WTC11 (cell line): Measurements from ENCODE around the gene BMP6. TPM values are rescaled to one million over a fixed set of nuclear protein-coding genes. Genes with fewer than 3 reads are reported as not detected.

Experiments used
- ATAC-seq: fragments of 200-7000 bp; cut with Tn5 transposase; 2 replicates; pipeline ENCODE4 v1.10.0; 2021; ENCODE audit warnings: mild to moderate bottlenecking, moderate library complexity
- CTCF ChIA-PET: fragments of 300-600 bp; sonication (Branson Sonifier 250); formaldehyde crosslinking; loops from one replicate; lab custom pipeline; 2021; ENCODE audit warnings: antibody characterized with exemption; lab: Charles Lee
- POLR2A ChIA-PET: fragments of 350-600 bp; sonication (Branson Sonifier 250); formaldehyde crosslinking; loops from one replicate; lab custom pipeline; 2021; ENCODE audit warnings: antibody characterized with exemption; lab: Charles Lee
- DNase-seq: peaks from one replicate; pipeline ENCODE4 v3.0.0; 2021; ENCODE audit warnings: low spot score
- H3K27ac Mint-ChIP-seq: 2 replicates; pipeline ENCODE4 v1.8.0; 2021; ENCODE audit warnings: mixed read lengths
- H3K27me3 Mint-ChIP-seq: 2 replicates; pipeline ENCODE4 v1.8.0; 2021; ENCODE audit warnings: low read depth, mild to moderate bottlenecking, moderate library complexity, mixed read lengths
- H3K36me3 Mint-ChIP-seq: 2 replicates; pipeline ENCODE4 v1.8.0; 2021; ENCODE audit warnings: mixed read lengths
- H3K4me1 Mint-ChIP-seq: 2 replicates; pipeline ENCODE4 v1.8.0; 2022; ENCODE audit warnings: mixed read lengths
- H3K4me3 Mint-ChIP-seq: 2 replicates; pipeline ENCODE4 v1.8.0; 2021; ENCODE audit warnings: mild to moderate bottlenecking, moderate library complexity, mixed read lengths
- H3K9me3 Mint-ChIP-seq: 2 replicates; pipeline ENCODE4 v1.8.0; 2021; ENCODE audit warnings: mixed read lengths
- FOXJ3 ChIP-seq: sonication (generic); formaldehyde crosslinking; IDR thresholded peaks from 2 replicates; pipeline ENCODE4 v1.9.0; 2021; ENCODE audit warnings: missing genetic modification reagents, mild to moderate bottlenecking, borderline replicate concordance
- GRHL2 ChIP-seq: fragments of 250-450 bp; sonication (Bioruptor Pico); IDR thresholded peaks from 2 replicates; pipeline ENCODE4 v1.8.0; 2022; ENCODE audit warnings: mild to moderate bottlenecking, moderate library complexity; ENCODE audit not compliant: insufficient replicate concordance, severe bottlenecking
- JAZF1 ChIP-seq: fragments of 250-450 bp; sonication (Bioruptor Pico); IDR thresholded peaks from 2 replicates; pipeline ENCODE4 v1.9.0; 2021; ENCODE audit warnings: moderate library complexity, mild to moderate bottlenecking, inconsistent platforms
- NFATC4 ChIP-seq: fragments of 250-450 bp; sonication (Bioruptor Pico); IDR thresholded peaks from 2 replicates; pipeline ENCODE4 v1.9.0; 2021; ENCODE audit warnings: mild to moderate bottlenecking
- RORB ChIP-seq: fragments of 250-450 bp; sonication (Bioruptor Pico); IDR thresholded peaks from 2 replicates; pipeline ENCODE4 v1.9.0; 2021; ENCODE audit warnings: mild to moderate bottlenecking
- SMAD3 ChIP-seq: sonication (generic); formaldehyde crosslinking; IDR thresholded peaks from 2 replicates; pipeline ENCODE4 v1.8.0; 2022; ENCODE audit warnings: missing genetic modification reagents, mild to moderate bottlenecking, borderline replicate concordance
- SMAD4 ChIP-seq: sonication (generic); formaldehyde crosslinking; IDR thresholded peaks from 2 replicates; pipeline ENCODE4 v1.8.0; 2022; ENCODE audit warnings: mild to moderate bottlenecking, missing genetic modification reagents
- SP1 ChIP-seq: sonication (generic); formaldehyde crosslinking; conservative IDR thresholded peaks from 2 replicates; pipeline ENCODE4 v1.8.1; 2022; ENCODE audit warnings: missing genetic modification reagents
- TP53 ChIP-seq: sonication (generic); formaldehyde crosslinking; IDR thresholded peaks from 2 replicates; pipeline ENCODE4 v1.8.1; 2023; ENCODE audit warnings: mild to moderate bottlenecking, missing genetic modification reagents
- ZNF423 ChIP-seq: fragments of 250-450 bp; sonication (Bioruptor Pico); IDR thresholded peaks from 2 replicates; pipeline ENCODE4 v2.1.2; 2022; ENCODE audit warnings: mild to moderate bottlenecking, moderate library complexity
- total RNA-seq: library from RNA; stranded (reverse); gene quantifications from 3 replicates; pipeline ENCODE4 v1.2.3, GENCODE V29; 2021
- TF ChIP-seq, protein P1 (sequence below): sonication (generic); formaldehyde crosslinking; IDR thresholded peaks from 2 replicates; pipeline ENCODE4 v1.8.1; 2023; ENCODE audit warnings: mild to moderate bottlenecking, missing genetic modification reagents, moderate library complexity
- TF ChIP-seq, protein P2 (sequence below): sonication (generic); formaldehyde crosslinking; IDR thresholded peaks from 2 replicates; pipeline ENCODE4 v1.8.0; 2022; ENCODE audit warnings: mild to moderate bottlenecking, missing genetic modification reagents
- TF ChIP-seq, protein P3 (sequence below): sonication (generic); formaldehyde crosslinking; IDR thresholded peaks from 2 replicates; pipeline ENCODE4 v1.8.1; 2022; ENCODE audit warnings: mild to moderate bottlenecking, moderate library complexity, missing genetic modification reagents
- TF ChIP-seq, protein P4 (sequence below): fragments of 200-600 bp; IDR thresholded peaks from 2 replicates; pipeline ENCODE4 v1.8.0; 2022; ENCODE audit warnings: antibody characterized with exemption
- TF ChIP-seq, protein P5 (sequence below): sonication (generic); formaldehyde crosslinking; IDR thresholded peaks from 2 replicates; pipeline ENCODE4 v1.8.1; 2023; ENCODE audit warnings: mild to moderate bottlenecking, moderate library complexity, missing genetic modification reagents
- TF ChIP-seq, protein P6 (sequence below): sonication (generic); formaldehyde crosslinking; IDR thresholded peaks from 2 replicates; pipeline ENCODE4 v1.8.1; 2022; ENCODE audit warnings: low read depth, missing genetic modification reagents, borderline replicate concordance
- TF ChIP-seq, protein P7 (sequence below): fragments of 250-450 bp; sonication (Bioruptor Pico); IDR thresholded peaks from 2 replicates; pipeline ENCODE4 v1.9.0; 2021; ENCODE audit warnings: mild to moderate bottlenecking, borderline replicate concordance
- TF ChIP-seq, protein P8 (sequence below): fragments of 250-450 bp; sonication (Bioruptor Pico); conservative IDR thresholded peaks from 2 replicates; pipeline ENCODE4 v1.9.0; 2021; ENCODE audit warnings: mild to moderate bottlenecking
- TF ChIP-seq, protein P9 (sequence below): sonication (generic); formaldehyde crosslinking; IDR thresholded peaks from 2 replicates; pipeline ENCODE4 v1.8.1; 2022; ENCODE audit warnings: mild to moderate bottlenecking, missing genetic modification reagents, moderate library complexity, borderline replicate concordance

Gene BMP6
- total RNA-seq, 1 experiment from 2014 or later = 1.0 TPM

DNA sequence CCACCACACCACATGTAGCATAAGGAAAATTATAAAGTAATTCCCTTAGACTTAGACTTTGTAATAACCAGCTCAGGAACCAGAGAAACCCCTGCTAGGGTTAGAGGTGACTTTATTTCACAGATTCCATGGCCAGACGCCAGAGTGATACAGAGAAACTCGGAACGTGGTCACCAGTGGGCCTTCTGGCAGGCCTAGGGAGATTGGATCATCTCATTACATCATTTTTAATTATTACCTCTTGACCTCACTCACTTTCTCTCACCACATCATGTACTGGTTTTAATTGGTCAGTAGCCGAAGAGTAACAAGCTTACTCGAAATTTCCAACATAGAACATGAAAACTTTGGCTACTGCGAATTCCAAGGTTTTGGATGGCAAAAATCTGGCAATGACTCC, 72.9 kb downstream of the BMP6 start:
- H3K4me3 Mint-ChIP-seq = no peak overlapping the region
- no peak overlapping the region for H3K27ac Mint-ChIP-seq
- TF ChIP-seq, protein P1, sequence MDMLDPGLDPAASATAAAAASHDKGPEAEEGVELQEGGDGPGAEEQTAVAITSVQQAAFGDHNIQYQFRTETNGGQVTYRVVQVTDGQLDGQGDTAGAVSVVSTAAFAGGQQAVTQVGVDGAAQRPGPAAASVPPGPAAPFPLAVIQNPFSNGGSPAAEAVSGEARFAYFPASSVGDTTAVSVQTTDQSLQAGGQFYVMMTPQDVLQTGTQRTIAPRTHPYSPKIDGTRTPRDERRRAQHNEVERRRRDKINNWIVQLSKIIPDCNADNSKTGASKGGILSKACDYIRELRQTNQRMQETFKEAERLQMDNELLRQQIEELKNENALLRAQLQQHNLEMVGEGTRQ (CRISPR knock-in tag) = no peak
- TF ChIP-seq, protein P2, sequence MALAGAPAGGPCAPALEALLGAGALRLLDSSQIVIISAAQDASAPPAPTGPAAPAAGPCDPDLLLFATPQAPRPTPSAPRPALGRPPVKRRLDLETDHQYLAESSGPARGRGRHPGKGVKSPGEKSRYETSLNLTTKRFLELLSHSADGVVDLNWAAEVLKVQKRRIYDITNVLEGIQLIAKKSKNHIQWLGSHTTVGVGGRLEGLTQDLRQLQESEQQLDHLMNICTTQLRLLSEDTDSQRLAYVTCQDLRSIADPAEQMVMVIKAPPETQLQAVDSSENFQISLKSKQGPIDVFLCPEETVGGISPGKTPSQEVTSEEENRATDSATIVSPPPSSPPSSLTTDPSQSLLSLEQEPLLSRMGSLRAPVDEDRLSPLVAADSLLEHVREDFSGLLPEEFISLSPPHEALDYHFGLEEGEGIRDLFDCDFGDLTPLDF = no peak
- TF ChIP-seq, protein P3, sequence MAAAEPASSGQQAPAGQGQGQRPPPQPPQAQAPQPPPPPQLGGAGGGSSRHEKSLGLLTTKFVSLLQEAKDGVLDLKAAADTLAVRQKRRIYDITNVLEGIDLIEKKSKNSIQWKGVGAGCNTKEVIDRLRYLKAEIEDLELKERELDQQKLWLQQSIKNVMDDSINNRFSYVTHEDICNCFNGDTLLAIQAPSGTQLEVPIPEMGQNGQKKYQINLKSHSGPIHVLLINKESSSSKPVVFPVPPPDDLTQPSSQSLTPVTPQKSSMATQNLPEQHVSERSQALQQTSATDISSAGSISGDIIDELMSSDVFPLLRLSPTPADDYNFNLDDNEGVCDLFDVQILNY (CRISPR knock-in tag) = no peak
- TF ChIP-seq, protein P4, sequence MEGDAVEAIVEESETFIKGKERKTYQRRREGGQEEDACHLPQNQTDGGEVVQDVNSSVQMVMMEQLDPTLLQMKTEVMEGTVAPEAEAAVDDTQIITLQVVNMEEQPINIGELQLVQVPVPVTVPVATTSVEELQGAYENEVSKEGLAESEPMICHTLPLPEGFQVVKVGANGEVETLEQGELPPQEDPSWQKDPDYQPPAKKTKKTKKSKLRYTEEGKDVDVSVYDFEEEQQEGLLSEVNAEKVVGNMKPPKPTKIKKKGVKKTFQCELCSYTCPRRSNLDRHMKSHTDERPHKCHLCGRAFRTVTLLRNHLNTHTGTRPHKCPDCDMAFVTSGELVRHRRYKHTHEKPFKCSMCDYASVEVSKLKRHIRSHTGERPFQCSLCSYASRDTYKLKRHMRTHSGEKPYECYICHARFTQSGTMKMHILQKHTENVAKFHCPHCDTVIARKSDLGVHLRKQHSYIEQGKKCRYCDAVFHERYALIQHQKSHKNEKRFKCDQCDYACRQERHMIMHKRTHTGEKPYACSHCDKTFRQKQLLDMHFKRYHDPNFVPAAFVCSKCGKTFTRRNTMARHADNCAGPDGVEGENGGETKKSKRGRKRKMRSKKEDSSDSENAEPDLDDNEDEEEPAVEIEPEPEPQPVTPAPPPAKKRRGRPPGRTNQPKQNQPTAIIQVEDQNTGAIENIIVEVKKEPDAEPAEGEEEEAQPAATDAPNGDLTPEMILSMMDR = no peak
- TF ChIP-seq RORB (CRISPR knock-in tag) (no peak), ZNF423 (CRISPR knock-in tag) (no peak), NFATC4 (CRISPR knock-in tag) (no peak), SP1 (CRISPR knock-in tag) (no peak)
- TF ChIP-seq, protein P5, sequence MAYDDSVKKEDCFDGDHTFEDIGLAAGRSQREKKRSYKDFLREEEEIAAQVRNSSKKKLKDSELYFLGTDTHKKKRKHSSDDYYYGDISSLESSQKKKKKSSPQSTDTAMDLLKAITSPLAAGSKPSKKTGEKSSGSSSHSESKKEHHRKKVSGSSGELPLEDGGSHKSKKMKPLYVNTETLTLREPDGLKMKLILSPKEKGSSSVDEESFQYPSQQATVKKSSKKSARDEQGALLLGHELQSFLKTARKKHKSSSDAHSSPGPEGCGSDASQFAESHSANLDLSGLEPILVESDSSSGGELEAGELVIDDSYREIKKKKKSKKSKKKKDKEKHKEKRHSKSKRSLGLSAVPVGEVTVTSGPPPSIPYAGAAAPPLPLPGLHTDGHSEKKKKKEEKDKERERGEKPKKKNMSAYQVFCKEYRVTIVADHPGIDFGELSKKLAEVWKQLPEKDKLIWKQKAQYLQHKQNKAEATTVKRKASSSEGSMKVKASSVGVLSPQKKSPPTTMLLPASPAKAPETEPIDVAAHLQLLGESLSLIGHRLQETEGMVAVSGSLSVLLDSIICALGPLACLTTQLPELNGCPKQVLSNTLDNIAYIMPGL (CRISPR knock-in tag) = no peak
- TF ChIP-seq, protein P6, sequence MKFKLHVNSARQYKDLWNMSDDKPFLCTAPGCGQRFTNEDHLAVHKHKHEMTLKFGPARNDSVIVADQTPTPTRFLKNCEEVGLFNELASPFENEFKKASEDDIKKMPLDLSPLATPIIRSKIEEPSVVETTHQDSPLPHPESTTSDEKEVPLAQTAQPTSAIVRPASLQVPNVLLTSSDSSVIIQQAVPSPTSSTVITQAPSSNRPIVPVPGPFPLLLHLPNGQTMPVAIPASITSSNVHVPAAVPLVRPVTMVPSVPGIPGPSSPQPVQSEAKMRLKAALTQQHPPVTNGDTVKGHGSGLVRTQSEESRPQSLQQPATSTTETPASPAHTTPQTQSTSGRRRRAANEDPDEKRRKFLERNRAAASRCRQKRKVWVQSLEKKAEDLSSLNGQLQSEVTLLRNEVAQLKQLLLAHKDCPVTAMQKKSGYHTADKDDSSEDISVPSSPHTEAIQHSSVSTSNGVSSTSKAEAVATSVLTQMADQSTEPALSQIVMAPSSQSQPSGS (CRISPR knock-in tag) = no peak
- TF ChIP-seq, protein P7, sequence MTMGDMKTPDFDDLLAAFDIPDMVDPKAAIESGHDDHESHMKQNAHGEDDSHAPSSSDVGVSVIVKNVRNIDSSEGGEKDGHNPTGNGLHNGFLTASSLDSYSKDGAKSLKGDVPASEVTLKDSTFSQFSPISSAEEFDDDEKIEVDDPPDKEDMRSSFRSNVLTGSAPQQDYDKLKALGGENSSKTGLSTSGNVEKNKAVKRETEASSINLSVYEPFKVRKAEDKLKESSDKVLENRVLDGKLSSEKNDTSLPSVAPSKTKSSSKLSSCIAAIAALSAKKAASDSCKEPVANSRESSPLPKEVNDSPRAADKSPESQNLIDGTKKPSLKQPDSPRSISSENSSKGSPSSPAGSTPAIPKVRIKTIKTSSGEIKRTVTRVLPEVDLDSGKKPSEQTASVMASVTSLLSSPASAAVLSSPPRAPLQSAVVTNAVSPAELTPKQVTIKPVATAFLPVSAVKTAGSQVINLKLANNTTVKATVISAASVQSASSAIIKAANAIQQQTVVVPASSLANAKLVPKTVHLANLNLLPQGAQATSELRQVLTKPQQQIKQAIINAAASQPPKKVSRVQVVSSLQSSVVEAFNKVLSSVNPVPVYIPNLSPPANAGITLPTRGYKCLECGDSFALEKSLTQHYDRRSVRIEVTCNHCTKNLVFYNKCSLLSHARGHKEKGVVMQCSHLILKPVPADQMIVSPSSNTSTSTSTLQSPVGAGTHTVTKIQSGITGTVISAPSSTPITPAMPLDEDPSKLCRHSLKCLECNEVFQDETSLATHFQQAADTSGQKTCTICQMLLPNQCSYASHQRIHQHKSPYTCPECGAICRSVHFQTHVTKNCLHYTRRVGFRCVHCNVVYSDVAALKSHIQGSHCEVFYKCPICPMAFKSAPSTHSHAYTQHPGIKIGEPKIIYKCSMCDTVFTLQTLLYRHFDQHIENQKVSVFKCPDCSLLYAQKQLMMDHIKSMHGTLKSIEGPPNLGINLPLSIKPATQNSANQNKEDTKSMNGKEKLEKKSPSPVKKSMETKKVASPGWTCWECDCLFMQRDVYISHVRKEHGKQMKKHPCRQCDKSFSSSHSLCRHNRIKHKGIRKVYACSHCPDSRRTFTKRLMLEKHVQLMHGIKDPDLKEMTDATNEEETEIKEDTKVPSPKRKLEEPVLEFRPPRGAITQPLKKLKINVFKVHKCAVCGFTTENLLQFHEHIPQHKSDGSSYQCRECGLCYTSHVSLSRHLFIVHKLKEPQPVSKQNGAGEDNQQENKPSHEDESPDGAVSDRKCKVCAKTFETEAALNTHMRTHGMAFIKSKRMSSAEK = no peak
- TF ChIP-seq, all 79 proteins: peak for 0
- ChIA-PET CTCF (no interaction called here), POLR2A (no interaction called here)
- Mint-ChIP-seq H3K4me1 (peaks cover 5% of the 10 kb centered on the region), H3K9me3 (no peaks in the 10 kb centered on the region), H3K27me3 (no peaks in the 10 kb centered on the region), H3K36me3 (no peaks in the 10 kb centered on the region)
- no peak for ATAC-seq
- no peak for DNase-seq

DNA sequence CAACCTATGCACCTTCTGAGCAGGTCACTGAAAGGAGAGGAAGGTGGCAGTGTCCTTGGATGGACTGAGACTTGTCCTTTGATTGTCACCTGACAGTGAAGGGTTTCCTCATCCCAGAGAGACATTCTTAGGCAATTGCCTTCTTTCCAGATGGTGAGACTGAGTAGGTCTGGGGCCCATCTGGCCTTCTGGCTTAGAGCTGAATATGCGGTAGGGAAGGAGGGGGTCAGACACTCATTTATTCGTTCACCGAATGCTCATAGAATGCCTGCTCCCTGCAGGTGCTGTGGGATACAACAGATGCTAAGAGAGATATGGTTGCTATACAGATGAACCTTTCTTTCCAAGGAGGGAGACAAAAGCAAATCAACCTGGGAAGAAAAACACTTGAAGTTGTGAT, 76.8 kb downstream of the BMP6 start:
- ChIA-PET POLR2A (no interaction called here), CTCF (interaction anchor here (1.0 to 1.7 kb wide), 2 partner anchors 11 to 129 kb away, joined by 3 to 9 read pairs; no protein-coding TSS in a partner anchor)
- Mint-ChIP-seq H3K4me3 (no peak overlapping the region), H3K9me3 (no peaks in the 10 kb centered on the region), H3K4me1 (peaks cover 22% of the 10 kb centered on the region), H3K27ac (no peak overlapping the region), H3K36me3 (no peaks in the 10 kb centered on the region), H3K27me3 (no peaks in the 10 kb centered on the region)
- ATAC-seq (no peak), DNase-seq (no peak)
- TF ChIP-seq JAZF1 = no peak
- no peak for TF ChIP-seq FOXJ3
- no peak for TF ChIP-seq SMAD3 (CRISPR knock-in tag)
- no peak for TF ChIP-seq GRHL2 (CRISPR knock-in tag)
- TF ChIP-seq, protein P8, sequence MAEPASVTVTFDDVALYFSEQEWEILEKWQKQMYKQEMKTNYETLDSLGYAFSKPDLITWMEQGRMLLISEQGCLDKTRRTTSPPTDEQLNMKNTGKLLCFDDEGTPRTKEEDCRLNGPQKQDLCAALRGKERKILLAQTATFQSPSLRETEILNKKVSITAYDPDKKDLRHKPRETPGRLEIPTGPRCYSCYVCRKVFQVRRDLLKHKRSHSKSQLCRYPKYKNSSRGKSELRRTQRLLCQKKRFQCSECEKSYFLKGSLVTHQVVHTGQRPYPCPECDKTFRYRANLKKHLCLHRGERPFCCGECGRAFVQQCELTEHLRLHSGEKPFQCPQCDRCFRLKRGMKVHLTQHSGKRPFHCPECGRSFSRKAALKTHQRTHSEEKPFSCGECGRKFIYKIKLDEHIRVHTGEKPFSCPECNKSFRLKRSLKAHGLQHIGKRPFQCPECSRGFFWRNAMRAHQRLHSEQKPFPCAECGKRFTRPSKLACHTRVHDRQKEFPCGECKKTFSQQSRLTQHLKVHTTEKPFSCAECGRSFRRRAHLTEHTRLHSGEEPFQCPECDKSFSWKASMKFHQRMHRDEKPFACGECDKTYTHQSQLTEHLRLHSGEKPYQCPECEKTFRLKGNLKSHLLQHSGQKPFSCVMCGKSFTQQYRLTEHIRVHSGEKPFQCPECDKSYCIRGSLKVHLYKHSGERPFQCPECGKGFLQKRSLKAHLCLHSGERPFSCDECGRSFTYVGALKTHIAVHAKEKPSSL (CRISPR knock-in tag) = no peak
- TF ChIP-seq TP53 (CRISPR knock-in tag) = no peak
- TF ChIP-seq, protein P9, sequence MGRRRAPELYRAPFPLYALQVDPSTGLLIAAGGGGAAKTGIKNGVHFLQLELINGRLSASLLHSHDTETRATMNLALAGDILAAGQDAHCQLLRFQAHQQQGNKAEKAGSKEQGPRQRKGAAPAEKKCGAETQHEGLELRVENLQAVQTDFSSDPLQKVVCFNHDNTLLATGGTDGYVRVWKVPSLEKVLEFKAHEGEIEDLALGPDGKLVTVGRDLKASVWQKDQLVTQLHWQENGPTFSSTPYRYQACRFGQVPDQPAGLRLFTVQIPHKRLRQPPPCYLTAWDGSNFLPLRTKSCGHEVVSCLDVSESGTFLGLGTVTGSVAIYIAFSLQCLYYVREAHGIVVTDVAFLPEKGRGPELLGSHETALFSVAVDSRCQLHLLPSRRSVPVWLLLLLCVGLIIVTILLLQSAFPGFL (CRISPR knock-in tag) = no peak
- TF ChIP-seq SMAD4 = no peak
